HuH-7 (cell line): Measurements from ENCODE around the gene PPL.
"Not testable (repeated sequence)": the region's sequence is repeated elsewhere in the genome, so short reads cannot be mapped to it uniquely, and the experiment has no call there.

Source experiments
- DNase-seq: peaks from one replicate; pipeline ENCODE4 v3.0.0; 2011; ENCODE audit warnings: low spot score

PPL gene

GRCh38 chr16:4958510-4959438, 21.8 kb upstream of the PPL start:
- DNase-seq: no peak

DNA sequence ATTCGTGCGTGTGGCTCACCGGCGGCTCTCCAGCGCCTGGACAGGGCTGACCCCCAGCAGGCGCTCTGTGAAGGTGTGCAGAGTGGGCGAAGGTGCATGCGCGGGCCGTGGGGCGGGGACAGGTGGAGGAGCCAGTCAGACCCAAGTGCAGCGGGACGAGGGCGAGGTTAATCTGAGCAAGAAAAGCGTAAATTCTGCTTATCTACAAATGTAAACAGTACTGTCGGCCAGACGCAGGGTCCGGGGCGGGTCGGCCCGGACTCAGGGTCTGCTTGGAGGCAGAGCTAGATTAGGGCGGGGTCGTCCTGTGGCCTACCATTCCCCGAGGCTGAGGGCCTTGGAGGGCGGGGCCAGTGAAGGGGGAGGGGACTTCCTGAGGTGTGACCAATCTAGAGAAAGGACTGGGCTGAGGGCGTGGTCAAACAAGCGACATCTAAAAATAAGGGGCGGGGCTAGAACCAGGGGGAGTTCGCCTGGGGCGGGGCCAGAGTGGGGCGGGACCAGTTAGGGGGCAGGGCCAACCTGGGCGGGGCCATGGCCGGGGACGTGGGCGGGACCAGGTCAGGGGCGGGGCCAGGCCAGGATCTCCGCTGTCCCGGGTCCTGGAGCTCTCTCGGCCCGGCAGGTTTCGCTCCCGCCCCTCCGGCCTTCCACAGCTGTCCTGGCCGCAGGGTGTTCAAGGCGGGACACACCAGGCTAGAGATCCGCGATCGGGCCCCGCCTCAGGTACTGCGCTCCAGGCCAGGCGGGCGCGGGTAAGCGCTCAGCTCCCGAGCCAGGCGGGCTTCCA, 21.0 kb upstream of the PPL start, which contains the start of gene SEC14L5:
SEC14L5 (plus strand) TSS at position 611 of the 790 bp plus-strand sequence. CDS start 994 bp downstream, outside the sequence.
- peak; percentile 94 for DNase-seq

GRCh38 chr16:4957420-4957719, 20.4 kb upstream of the PPL start:
- no peak for DNase-seq

GRCh38 chr16:4954714-4955113, 17.8 kb upstream of the PPL start:
- DNase-seq: no peak

- DNase-seq: not testable (repeated sequence)
Observed at GRCh38 chr16:4951583-4951982, 14.6 kb upstream of the PPL start.

GRCh38 chr16:4949986-4950385, 13.0 kb upstream of the PPL start:
- DNase-seq: no peak

DNA sequence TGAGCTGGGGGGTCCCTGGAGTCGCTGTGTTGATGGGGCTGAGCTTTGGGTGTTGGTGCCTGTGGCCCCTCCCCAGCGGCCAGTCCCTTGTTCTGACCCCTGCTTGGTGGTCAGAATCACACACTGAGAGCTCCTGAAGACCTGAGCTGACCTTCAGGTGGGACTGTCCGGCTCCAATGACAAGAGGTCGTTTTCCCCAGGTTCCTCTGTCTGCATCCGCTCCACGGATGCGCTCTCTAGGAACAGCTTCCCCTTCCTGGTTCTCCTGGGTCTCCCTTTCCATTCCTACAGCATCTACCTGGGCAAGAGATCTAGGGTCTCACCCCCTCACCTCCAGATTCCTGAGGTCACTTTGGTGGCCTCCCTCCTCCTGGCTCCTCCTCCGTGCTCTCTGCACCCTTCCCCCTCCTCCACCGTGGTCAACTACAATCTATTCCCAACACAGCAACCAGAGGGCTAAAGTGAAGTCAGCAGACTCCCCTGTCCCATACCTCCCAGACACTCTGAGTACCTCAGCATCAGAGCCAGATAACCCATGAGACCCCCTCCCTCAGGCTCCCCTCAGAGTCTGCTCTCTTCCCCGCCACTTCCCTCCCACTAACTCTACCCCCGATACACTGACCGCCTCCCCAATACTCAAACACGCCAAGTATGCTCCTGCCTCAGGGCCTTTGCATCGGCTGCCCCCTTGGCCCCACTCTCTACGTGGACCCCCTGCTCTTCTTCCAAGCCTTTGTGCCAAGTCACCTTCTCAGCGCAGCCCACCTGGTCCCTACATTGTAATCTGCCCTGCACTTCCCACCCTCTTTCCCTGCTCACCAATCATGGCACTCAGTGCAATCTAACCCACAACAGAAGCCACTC, 12.2 kb upstream of the PPL start:
- no peak for DNase-seq

- DNase-seq: no peak
Observed at GRCh38 chr16:4947722-4948503, 11.0 kb upstream of the PPL start.

GRCh38 chr16:4946917-4947316, 10.0 kb upstream of the PPL start:
- no peak for DNase-seq

GRCh38 chr16:4945560-4946502, 8.9 kb upstream of the PPL start:
- no peak for DNase-seq

DNA sequence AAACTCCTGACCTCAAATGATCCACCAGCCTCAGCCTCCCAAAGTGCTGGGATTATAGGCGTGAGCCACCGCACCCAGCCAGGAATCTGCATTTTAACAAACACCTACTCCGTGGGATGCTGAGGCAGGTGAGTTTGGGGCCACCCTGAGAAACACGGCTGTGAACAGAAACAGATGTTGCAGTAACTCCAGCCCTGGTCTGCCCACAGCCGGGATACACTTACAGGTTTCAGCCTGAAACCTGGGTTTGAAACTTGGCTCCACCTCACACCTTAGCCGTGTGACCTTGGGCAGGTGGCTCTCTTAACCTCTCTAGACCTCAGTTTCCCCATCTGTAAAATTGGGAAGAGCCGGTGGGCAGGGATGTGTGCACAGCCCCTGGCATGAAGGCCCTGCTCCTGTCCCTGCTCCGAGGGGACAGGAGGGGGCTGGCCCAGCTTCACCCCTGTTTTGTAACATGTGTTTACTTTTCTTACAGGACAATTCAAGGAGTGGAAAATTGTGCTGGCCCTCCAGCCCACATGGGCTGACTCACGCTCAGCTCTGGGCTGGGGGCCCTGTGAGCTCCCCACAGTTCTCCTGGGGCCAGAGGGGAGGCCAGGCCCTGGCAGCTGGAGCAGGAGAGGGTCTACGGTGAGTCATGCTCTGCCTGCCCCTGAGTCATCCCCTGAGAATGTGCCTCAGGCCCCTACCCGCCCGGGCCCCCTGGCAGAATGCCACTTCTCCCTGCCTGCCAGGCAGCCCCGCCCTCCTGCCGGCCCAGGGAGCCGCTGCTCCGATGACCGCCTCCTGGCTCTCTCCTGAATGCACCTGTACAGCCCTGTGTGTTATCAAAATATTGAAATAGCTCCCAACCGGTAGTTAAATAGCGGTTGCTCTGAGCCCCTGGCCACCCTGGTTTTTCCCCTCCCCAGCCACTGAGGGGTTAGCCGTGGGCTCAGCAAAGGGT, 7.7 kb upstream of the PPL start:
- peak; percentile 44 for DNase-seq

DNA sequence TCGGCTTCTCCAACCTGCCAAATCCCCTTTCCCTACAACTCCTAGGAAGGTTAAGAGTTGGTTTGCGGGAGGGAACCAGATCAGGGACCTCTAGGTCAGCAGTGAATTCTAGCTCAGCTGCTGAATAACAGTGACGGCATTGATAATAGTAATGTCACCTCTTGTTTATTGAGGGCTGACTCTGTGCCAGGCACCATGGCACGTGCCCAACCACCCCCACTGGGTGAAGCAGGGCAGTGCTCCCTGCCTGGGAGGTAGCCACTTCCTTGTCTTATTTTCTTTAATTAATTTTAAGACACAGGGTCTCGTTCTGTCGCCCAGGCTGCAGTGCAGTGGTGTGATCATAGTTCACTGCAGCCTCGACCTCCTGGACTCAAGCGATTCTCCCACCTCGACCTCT, 5.5 kb upstream of the PPL start:
- DNase-seq: no peak

DNA sequence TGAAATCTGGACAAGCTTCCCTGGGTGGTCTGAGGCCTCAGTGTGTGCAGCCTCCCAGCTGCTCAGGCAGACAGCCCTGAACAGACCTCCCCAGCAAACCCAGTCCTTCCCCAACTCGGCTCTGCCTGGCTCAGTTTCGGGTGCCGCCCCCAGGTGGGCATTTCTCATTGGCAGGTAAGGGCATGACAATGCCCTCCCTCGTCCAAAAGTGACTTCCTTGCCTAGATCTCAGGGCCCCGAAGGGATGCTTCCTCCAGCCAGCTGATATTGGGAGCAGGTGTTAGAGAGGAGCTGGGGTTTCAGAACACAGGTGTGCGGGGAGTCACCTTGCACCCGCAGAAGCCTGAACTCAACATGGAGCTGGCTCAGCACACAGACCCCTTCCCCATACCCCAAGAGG, 3.8 kb upstream of the PPL start:
- DNase-seq: no peak

- DNase-seq: no peak
Observed at GRCh38 chr16:4938683-4939030, 1.7 kb upstream of the PPL start.

GRCh38 chr16:4937782-4938682, 1.1 kb upstream of the PPL start:
- no peak for DNase-seq

DNA sequence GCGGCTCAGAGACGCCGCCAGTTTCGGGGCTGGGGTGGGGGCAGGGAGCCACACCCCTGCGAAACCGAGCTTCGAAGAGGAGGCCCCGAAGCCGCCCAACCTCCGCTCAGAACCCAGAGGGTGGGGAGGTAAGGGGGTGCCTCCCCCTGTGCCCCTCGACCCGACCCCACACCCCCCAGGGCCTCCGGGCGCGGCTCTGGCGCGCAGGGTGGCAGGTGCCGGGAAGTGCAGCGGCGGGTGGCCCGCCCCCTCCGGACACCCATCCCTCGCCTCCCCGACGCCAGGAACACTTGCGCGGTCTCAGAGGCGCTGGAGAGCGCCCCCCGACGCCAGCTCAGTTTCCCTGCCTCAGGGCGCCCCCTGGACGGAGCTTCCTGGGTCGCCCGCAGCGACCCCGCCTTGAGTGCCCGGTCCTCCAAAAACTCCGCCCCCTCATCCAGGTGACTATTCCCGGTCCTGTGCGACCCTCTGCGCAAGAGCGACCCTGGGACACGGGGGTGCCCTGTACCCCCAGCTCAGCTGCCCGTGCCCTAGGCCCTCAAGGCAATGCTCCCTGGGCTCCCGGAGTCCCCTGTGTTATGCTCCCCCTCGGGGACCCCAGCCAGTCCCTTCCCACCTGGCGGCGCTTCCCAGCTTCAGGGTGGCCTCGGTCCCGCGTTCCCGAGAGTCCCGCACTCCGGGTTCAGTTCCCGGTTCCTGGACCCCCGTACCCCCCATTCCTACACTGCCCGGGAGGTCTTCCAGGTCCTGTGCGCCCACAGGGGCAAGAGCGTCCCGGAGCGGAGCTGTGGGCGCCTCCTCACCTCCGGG, 562 bp downstream of the PPL start:
- peak; percentile 59 for DNase-seq

DNA sequence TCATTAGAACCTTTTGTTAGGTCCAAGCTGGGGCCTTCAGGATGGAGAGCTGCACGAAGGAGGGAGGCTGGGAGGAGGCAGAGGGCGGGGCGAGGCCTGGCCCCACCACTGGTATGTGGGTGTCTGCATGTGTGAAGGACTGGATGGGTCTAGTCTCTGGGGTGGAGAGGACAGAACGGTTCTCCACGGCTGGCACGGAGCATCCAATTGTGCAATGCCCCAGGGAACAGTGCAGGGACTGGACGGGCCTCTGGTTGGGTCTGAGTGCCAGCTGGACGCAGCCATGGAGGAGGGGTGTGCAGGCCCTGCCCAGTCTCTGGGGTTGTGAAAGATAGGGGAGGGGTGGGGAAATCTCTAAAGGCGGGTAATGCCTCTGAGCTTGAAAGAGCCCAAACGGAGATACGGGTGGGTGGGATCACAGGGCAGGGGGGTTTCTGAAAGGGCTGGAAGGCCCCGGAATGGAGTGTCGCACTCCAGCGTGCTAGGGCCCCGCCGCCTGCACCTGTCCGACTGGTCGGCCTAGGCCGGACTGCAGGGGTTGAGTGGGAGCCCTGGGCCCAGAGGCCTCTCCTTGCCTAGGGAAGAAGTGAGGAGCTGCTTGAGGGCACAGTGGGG, 1.6 kb downstream of the PPL start:
- DNase-seq: no peak
